Stimulated activated CD8-positive, alpha-beta memory T cell treated with anti-CD3 and anti-CD28 coated beads, Interleukin-7, amount 100 ng/mL, for 1 hour (primary cell): ENCODE data around the gene ESPL1.
"Not testable (repeated sequence)": the region's sequence is repeated elsewhere in the genome, so short reads cannot be mapped to it uniquely, and the experiment has no call there.

Experiments
- DNase-seq, 2 donors: peaks; one replicate each; pipeline ENCODE4 v3.0.0-alpha.2; 2020; ENCODE audit warnings: low read depth in 2 of 2

ESPL1 gene

GRCh38 chr12:53299101-53299453 is 31.0 kb downstream of the ESPL1 start:
- peak in 1 of 2 donors; percentile 2 for DNase-seq

GRCh38 chr12:53299454-53300180 is 31.5 kb downstream of the ESPL1 start, which contains the start of gene MYG1:
MYG1 (plus strand) TSS chr12:53299695; CDS start chr12:53299738, 43 bp downstream.
- peak; percentile 62 to 64 for DNase-seq

- DNase-seq: no peak
Measured at GRCh38 chr12:53300187-53300586, 32.1 kb downstream of the ESPL1 start.

GRCh38 chr12:53302903-53303302 is 34.8 kb downstream of the ESPL1 start:
- DNase-seq: no peak

- DNase-seq: no peak
Measured at GRCh38 chr12:53306826-53307225, 38.7 kb downstream of the ESPL1 start.

GRCh38 chr12:53308276-53308675 is 40.2 kb downstream of the ESPL1 start:
- DNase-seq: no peak

DNA sequence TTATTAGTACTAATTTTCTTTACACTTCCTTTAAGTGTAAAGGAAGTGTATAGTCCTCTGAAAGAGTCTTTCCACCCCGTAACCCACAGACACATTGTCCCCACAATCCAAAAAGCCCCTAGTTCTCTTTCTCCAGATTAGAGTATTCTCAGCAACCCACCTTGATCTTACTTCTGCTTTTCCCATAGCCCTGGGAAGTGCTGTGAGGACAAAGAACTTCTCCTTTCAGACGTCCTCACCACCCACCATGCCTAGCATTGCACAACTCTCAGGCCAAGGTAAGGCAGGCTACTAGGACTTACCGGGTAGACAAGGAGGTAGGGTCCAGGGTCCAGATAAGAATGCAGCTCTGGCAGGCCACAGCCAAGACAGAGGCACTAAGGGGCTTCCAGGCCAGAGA is 45.9 kb downstream of the ESPL1 start:
- DNase-seq: no peak

- no peak for DNase-seq
Measured at GRCh38 chr12:53320352-53321195, 52.5 kb downstream of the ESPL1 start.

DNA sequence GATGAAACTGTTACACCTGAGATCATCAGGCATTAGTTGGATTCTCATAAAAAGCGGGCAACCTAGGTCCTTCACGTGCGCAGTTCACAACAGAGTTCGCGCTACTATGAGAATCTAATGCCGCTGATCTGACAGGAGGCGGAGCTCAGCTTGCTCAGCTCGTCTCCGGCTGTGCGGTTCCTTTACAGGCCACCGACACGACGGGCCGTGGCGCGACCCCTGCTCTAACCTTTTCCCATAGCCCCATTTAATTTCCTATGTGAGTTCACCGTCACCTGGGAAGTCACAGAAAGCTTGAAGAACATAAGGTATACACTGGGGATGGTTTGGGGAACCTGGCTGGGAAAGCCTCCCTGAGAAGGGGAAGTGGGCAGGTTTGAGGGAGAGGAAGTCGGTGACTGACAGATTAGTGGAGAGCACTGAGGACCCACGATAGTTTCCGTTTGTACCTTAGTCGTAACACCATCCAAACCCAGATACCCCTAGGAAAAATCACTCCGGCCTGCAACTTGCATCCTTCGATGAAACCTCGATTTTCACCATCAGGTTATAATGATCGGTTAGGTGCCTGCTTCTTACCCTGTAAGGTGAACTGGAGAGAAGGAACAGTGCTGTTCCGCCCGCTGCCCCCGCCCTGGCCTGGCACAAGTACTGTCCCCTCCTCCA is 56.1 kb downstream of the ESPL1 start:
- peak; percentile 13 to 28 for DNase-seq

- DNase-seq: peak; percentile 63 to 67
Measured at GRCh38 chr12:53324779-53325510, 56.8 kb downstream of the ESPL1 start.

- DNase-seq: no peak
Measured at GRCh38 chr12:53325511-53326061, 57.5 kb downstream of the ESPL1 start.

DNA sequence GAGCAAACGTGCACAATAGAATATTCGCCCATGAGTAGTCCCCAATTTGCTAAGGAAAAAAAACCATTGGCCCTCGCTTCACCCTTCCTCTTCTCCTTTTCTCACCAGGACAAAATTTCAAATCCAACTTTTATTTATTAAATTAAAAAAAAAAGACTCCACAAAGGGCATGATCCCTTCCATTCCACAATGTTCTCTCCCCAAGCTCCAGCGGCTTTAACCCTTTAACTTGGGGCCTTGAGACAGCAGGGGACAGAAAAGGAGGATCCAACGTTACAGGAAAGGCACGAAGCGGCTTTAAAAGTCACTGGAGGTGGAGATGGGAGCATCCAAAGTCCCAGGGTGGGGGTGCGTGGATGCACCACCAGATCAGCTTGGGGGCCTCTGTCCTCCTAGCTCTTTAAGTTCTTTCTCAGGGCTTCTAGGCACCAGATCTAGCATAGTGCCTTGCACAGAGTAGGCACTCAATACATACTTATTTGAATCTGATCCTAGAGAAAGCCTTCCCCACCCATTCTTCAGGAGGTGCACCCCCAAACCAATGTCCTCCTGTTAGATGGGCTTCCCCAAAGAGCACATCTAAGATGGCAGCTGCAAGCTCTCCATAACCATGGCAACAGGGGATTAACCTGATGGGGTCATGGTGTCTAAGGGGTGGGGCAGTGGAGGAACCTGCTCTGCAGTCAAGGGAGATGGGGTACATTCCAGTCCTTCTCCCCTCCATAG is 58.5 kb downstream of the ESPL1 start:
- DNase-seq: no peak

DNA sequence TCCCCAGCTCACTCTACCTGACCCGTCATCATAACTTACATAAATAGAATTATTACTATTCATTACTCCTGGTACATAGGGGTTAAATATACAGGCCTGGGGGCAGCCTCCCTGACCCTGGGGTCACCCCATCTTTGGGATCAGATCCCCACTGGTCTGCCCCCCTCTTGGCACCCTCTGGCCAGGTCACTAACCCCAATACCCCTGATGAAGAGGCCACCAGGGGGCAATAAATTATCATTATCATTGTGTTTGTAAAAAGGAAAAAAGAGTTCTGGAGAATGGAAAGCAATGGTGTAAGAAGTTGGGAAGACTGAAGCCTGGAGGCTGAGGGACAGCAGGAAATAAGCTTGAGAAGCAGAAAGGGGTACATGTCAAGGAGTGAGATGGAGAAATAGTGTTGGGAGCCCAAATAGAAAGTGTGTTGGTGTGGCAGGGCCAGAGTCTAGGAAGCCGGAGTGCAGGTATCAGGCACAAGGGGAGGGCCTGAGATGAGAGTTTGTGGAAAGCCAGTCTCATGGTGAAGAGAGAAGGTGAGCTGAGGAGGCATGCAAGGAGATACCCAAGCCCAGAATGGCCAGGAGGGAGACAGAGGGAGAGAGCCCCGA is 59.4 kb downstream of the ESPL1 start:
- no peak for DNase-seq

DNA sequence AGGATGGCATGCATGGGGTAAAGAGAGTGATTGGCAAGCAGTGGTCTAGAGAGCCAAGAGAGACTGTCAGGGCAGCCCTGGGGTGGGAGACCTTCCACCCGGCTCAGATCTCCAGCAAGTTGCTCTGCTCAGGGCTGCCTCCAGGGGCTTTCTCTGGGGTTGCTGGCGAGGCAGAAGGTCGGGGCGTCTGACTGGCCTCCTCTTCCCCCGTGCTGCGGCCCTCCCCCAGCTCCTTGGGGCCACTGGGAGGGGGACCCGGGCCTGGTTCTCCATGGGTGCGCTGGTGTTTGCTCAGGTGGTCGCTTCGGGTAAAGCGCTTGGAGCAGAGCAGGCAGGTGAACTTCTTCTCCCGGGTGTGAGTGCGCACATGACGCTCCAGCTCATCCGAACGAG is 59.9 kb downstream of the ESPL1 start:
- no peak for DNase-seq

GRCh38 chr12:53330671-53331070 is 62.6 kb downstream of the ESPL1 start:
- no peak for DNase-seq

- not testable (repeated sequence) for DNase-seq
Measured at GRCh38 chr12:53332339-53332738, 64.2 kb downstream of the ESPL1 start.

DNA sequence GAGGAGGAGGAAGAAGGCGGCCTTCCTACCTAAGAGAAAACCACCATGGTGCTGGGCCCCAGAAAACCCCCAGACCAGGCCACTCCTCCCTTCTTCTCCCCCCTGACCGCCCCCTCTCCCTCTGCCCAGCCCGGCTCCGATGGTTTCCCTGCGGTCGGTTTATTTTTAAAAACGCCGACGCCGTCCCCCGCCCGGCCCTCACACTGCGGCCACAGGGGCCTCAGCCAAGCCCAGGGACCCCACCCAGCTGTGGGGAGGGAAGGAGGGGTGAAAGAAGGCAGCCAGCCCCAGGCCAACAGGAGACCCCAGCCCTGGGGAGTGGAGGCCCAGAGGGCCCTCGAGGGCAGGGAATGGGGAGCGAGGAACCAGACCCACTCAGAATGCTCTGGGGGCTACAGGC is 64.6 kb downstream of the ESPL1 start:
- no peak for DNase-seq

- DNase-seq: no peak
Measured at GRCh38 chr12:53333289-53333688, 65.2 kb downstream of the ESPL1 start.

GRCh38 chr12:53333845-53334244 is 65.7 kb downstream of the ESPL1 start:
- no peak for DNase-seq

DNA sequence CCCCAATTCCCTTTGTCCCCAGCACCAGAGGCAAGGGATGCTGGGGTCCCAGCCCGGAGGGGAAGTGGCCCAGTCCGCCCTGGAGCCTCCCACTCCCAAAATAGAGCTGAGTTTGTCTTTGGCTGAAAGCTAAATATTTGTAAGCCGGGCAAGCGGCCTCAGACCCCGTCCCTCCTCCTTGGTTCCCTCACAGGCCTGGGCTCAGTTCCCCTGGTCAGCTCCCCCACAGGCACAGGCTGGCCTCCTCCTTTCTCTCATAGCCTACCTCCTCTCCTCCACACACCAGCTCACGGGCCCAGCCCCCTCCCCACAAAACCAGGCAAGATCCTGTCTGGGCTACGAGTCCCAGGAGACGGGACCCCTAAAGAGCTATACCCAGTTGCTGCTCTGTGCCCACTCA is 66.7 kb downstream of the ESPL1 start:
- DNase-seq: no peak
